ENCODE data around the gene NUCKS1.

GRCh38 chr1:205699416-205699815 is 50.6 kb downstream of the NUCKS1 start:
- TF ChIP-seq ZNF274 (IDR thresholded peaks at IDR 0.05; ENCODE audit: low read depth, low read length) (no peak), YY1 (IDR thresholded peaks at IDR 0.05; ENCODE audit: insufficient read depth, insufficient read length) (no peak), SUZ12 (IDR thresholded peaks at IDR 0.05; ENCODE audit: extremely low read depth, insufficient read depth, insufficient read length) (no peak)
